ENCODE data around the gene SACS.
"Not testable (repeated sequence)": the region's sequence is repeated elsewhere in the genome, so short reads cannot be mapped to it uniquely, and the experiment has no call there.

Gene SACS

GRCh38 chr13:23314837-23315236, 118.7 kb downstream of the SACS start:
- not testable (repeated sequence) for DNase-seq (ENCODE audit: low read depth in 3 of 3)

DNA sequence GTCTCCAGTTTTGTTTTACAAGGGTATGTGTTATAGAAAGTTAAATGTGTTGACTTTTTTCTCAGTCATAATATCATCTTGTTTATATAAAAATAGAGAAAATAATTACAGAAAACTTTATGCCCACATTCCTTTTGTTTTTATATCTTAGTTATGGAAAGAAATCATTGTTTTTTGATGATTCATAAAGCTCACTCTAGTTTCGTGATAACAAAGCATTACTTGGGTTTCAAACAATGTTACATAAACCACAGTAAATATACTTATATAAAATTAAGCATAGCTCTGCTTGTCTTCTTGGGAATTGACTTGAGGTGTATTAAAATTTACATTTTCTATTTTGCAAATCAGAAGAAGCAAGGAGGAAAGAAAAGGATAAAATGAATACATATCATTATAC, 140.9 kb downstream of the SACS start:
- DNase-seq (ENCODE audit: low read depth in 3 of 3) = no peak

DNA sequence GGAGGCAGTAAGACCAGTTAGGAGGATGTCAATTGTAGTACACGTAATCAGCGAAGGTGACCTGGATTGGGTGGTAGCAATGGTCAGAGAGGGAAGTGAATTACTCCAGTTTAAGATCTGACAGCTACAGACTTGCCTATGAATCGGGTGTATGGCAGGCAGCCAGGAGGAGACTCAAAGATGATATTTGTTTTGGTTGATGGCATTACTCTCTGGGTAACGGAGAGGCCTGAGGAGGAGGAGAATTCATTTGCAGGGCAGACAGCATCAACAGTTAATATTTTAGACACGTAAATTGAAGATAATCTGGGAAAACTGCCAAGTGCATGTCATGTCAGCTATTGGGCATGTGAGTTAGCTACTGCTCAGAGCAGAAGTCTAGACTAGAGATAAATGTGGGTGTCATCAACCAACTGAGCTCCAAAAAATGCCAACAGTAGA, 143.6 kb downstream of the SACS start:
- no peak for DNase-seq (ENCODE audit: low read depth in 3 of 3)

DNA sequence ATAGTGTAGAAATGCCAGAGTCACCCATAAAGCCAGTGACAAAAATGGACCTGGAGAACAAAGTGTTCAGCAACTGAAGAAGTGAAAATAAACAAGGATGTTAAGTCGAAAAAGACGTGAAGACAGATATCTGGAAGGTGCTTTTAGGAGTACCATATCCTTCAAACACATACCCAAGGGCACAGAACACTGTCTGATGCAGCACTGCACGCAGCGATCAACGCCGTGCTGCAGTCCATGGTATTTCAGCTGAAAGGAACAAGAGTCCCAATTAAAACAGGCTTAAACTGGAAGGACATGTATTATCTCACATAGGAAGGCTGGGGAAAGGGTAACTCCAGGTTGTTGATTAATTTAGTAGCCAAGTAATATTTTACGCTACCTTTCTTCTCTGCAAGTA, 144.5 kb downstream of the SACS start:
- DNase-seq (ENCODE audit: low read depth in 3 of 3) = no peak

- DNase-seq (ENCODE audit: low read depth in 3 of 3) = no peak
These were observed 144.9 kb downstream of the SACS start for GRCh38 chr13:23288564-23288963.

GRCh38 chr13:23279321-23279720, 154.2 kb downstream of the SACS start:
- no peak for DNase-seq (ENCODE audit: low read depth in 3 of 3)

All from stimulated activated CD4-positive, alpha-beta T cell treated with anti-CD3 and anti-CD28 coated beads, TNF-alpha, amount 100 ng/mL, for 48 hours (primary cell).